PC-9 (cell line): ENCODE measurements around the gene RAB31. TPM values are rescaled to one million over a fixed set of nuclear protein-coding genes. Genes with fewer than 3 reads are reported as not detected.

ENCODE experiments used
- BruUV-seq: library from RNA; stranded (reverse); fragments of 400-500 nt; replicated peaks from 2 replicates; lab custom pipeline; 2021; lab: Mats Ljungman, UMichigan
- CTCF ChIA-PET: fragments of 300-600 bp; sonication (Branson Sonifier 250); formaldehyde crosslinking; loops from one replicate; lab custom pipeline; 2022; ENCODE audit warnings: antibody characterized with exemption; lab: Charles Lee
- POLR2A ChIA-PET: fragments of 300-600 bp; sonication (Branson Sonifier 250); formaldehyde crosslinking; loops from one replicate; lab custom pipeline; 2022; ENCODE audit warnings: antibody characterized with exemption; ENCODE audit not compliant: unreplicated experiment; lab: Charles Lee
- DNase-seq, 2 experiments: peaks; one replicate each; pipeline versions ENCODE4 v3.0.0 to v3.0.0-alpha.2; 2015 to 2022; ENCODE audit warnings: mixed read lengths in 1 of 2
- H2AFZ ChIP-seq: fragments of 200-600 bp; sonication (generic); 2 replicates; pipeline ENCODE4 v1.8.1; 2017; ENCODE audit warnings: antibody characterized with exemption
- H3F3A ChIP-seq: fragments of 200-600 bp; sonication (generic); 2 replicates; pipeline ENCODE4 v1.8.1; 2017; ENCODE audit warnings: antibody characterized with exemption, mild to moderate bottlenecking, low read depth; ENCODE audit not compliant: insufficient read depth
- H3K27ac ChIP-seq: fragments of 200-600 bp; sonication (generic); 2 replicates; pipeline ENCODE4 v1.6.1; 2016; ENCODE audit warnings: mixed run types
- H3K27me3 ChIP-seq: fragments of 200-600 bp; sonication (generic); 2 replicates; pipeline ENCODE4 v1.6.1; 2016; ENCODE audit warnings: low read depth, mixed run types; ENCODE audit not compliant: insufficient read depth
- H3K36me3 ChIP-seq: fragments of 200-600 bp; sonication (generic); 2 replicates; pipeline ENCODE4 v1.6.1; 2016; ENCODE audit warnings: low read depth, mixed run types
- H3K4me1 ChIP-seq: fragments of 200-600 bp; sonication (generic); replicated peaks from 2 replicates; pipeline ENCODE4 v1.6.1; 2016; ENCODE audit warnings: mixed run types; ENCODE audit not compliant: insufficient read depth
- H3K4me2 ChIP-seq: fragments of 200-600 bp; sonication (generic); 2 replicates; pipeline ENCODE4 v1.6.1; 2017; ENCODE audit warnings: mixed run types
- H3K4me3 ChIP-seq: fragments of 200-600 bp; sonication (generic); 2 replicates; pipeline ENCODE4 v1.6.1; 2016; ENCODE audit warnings: mixed run types
- H3K79me2 ChIP-seq: fragments of 200-600 bp; sonication (generic); 2 replicates; pipeline ENCODE4 v1.6.1; 2017; ENCODE audit warnings: low read depth, mixed run types
- H3K9me2 ChIP-seq: fragments of 200-600 bp; sonication (generic); 2 replicates; pipeline ENCODE4 v1.8.1; 2017; ENCODE audit warnings: mild to moderate bottlenecking; ENCODE audit not compliant: insufficient read depth
- H3K9me3 ChIP-seq: fragments of 200-600 bp; sonication (generic); 2 replicates; pipeline ENCODE4 v1.8.1; 2016; ENCODE audit warnings: low read depth; ENCODE audit not compliant: insufficient read depth
- H4K20me1 ChIP-seq: fragments of 200-600 bp; sonication (generic); 2 replicates; pipeline ENCODE4 v1.8.1; 2017; ENCODE audit not compliant: insufficient read depth
- CTCF ChIP-seq: fragments of 200-600 bp; sonication (generic); conservative IDR thresholded peaks from 2 replicates; pipeline ENCODE4 v1.6.1; 2017; ENCODE audit warnings: mixed run types, antibody characterized with exemption, mild to moderate bottlenecking, moderate library complexity
- EZH2 ChIP-seq: fragments of 200-600 bp; sonication (generic); IDR thresholded peaks from 2 replicates; pipeline ENCODE4 v1.8.0; 2017; ENCODE audit warnings: antibody characterized with exemption, low read depth
- intact Hi-C: fragments of 100-400 bp; cut with micrococcal nuclease; formaldehyde crosslinking; loops from one replicate; pipeline ENCODE4 v1.10.0; 2022; ENCODE audit not compliant: unreplicated experiment
- total RNA-seq: library from RNA; stranded (reverse); gene quantifications from 2 replicates; pipeline ENCODE4 v1.2.3, GENCODE V29; 2021

The RAB31 gene
- total RNA-seq, 1 experiment from 2014 or later: 51.0 TPM

- BruUV-seq: no TSS peak
- no peaks in the 10 kb centered on the region for H3F3A ChIP-seq
- DNase-seq: no peak
- H2AFZ ChIP-seq: no peak within 1 kb of the TSS
- no peaks in the 10 kb centered on the region for H3K79me2 ChIP-seq
- intact Hi-C loops: no loop called here
- H3K4me1 ChIP-seq: no peaks in the 10 kb centered on the region
- no peaks in the 10 kb centered on the region for H3K9me2 ChIP-seq
- TF ChIP-seq EZH2: no peak
- TF ChIP-seq CTCF: no peak
- H4K20me1 ChIP-seq: no peaks in the 10 kb centered on the region
- H3K4me3 ChIP-seq: no peak within 1 kb of the TSS
- H3K36me3 ChIP-seq: no peaks in the 10 kb centered on the region
- H3K27ac ChIP-seq: no peak within 1 kb of the TSS
- H3K9me3 ChIP-seq: no peaks in the 10 kb centered on the region
- H3K27me3 ChIP-seq: no peaks in the 10 kb centered on the region
- H3K4me2 ChIP-seq: no peak within 1 kb of the TSS
- ChIA-PET CTCF (no interaction called here), POLR2A (no interaction called here)
These were observed 177.3 kb downstream of the RAB31 start, which contains the start of gene TXNDC2 for GRCh38 chr18:9885170-9886004. Gene TXNDC2 (plus strand): TSS chr18:9885973. CDS start chr18:9886681, 708 bp downstream.

- Histone ChIP-seq H3K27ac (no peak overlapping the region), H3K4me3 (no peak overlapping the region), H3F3A (no peaks in the 10 kb centered on the region), H3K9me2 (no peaks in the 10 kb centered on the region), H3K36me3 (no peaks in the 10 kb centered on the region), H4K20me1 (no peaks in the 10 kb centered on the region), H3K9me3 (no peaks in the 10 kb centered on the region), H2AFZ (no peak overlapping the region), H3K4me2 (no peak overlapping the region), H3K27me3 (no peaks in the 10 kb centered on the region), H3K4me1 (no peaks in the 10 kb centered on the region), H3K79me2 (no peaks in the 10 kb centered on the region)
- CTCF ChIA-PET: no interaction called here
- intact Hi-C loops: no loop called here
- BruUV-seq: no TSS peak
- POLR2A ChIA-PET: no interaction called here
- no peak for DNase-seq
- TF ChIP-seq EZH2: no peak
- no peak for TF ChIP-seq CTCF
These were observed 177.9 kb downstream of the RAB31 start for GRCh38 chr18:9886005-9886348.

GRCh38 chr18:9887992-9888391 is 179.9 kb downstream of the RAB31 start:
- no peaks in the 10 kb centered on the region for H4K20me1 ChIP-seq
- H3K4me1 ChIP-seq: no peaks in the 10 kb centered on the region
- no peaks in the 10 kb centered on the region for H3K9me2 ChIP-seq
- ChIA-PET POLR2A (no interaction called here), CTCF (no interaction called here)
- no peak overlapping the region for H3K4me2 ChIP-seq
- DNase-seq: no peak
- no peaks in the 10 kb centered on the region for H3K79me2 ChIP-seq
- no TSS peak for BruUV-seq
- H3K4me3 ChIP-seq: no peak overlapping the region
- peaks cover 5% of the 10 kb centered on the region; the same call in 1 of the 2 replicates for H3F3A ChIP-seq
- H3K27ac ChIP-seq: no peak overlapping the region
- no peak overlapping the region for H2AFZ ChIP-seq
- no peaks in the 10 kb centered on the region for H3K36me3 ChIP-seq
- no peaks in the 10 kb centered on the region for H3K9me3 ChIP-seq
- no peaks in the 10 kb centered on the region for H3K27me3 ChIP-seq
- TF ChIP-seq EZH2: no peak
- TF ChIP-seq CTCF: no peak
- intact Hi-C loops: no loop called here
